Suppressor macrophage (primary cell): ENCODE measurements around the gene ADARB2.
"Not testable (repeated sequence)": the region's sequence is repeated elsewhere in the genome, so short reads cannot be mapped to it uniquely, and the experiment has no call there.

Source experiments
- DNase-seq, 4 experiments: peaks; one replicate each; pipeline ENCODE4 v3.0.0-alpha.2; 2020 to 2022

ADARB2 gene

DNA sequence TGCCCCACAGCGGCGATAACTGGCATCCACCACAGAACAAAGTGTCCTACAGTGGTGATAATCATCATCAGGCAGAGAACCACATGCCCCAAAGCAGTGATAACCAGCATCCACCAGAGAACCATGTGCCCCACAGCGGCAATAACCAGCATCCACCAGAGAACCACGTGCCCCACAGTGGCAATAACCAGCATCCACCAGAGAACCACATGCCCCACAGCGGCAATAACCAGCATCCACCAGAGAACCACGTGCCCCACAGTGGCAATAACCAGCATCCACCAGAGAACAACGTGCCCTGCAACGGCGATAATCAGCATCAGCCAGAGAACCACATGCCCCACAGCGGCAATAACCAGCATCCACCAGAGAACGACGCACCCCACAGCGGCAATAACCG is 396.3 kb downstream of the ADARB2 start:
- DNase-seq: not testable (repeated sequence)

DNA sequence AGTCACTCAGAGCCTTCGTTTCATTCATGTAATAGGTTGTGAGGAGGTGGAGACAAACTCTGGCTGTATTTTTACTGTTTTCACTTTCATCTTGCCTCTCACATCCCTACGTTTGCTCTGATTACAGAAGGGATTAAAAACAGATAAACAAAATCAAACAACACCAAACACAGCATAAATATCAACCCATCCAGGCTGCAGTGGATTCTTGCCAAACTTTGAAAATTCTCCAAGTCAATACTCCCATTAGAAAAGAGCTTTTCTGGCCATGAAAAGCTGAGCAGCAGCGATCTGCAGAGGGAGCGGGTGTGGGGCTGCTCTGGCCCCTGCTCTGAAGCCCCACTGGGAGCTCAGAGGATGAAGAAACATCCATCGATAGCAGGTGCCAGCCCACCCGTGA is 397.9 kb downstream of the ADARB2 start:
- no peak for DNase-seq

DNA sequence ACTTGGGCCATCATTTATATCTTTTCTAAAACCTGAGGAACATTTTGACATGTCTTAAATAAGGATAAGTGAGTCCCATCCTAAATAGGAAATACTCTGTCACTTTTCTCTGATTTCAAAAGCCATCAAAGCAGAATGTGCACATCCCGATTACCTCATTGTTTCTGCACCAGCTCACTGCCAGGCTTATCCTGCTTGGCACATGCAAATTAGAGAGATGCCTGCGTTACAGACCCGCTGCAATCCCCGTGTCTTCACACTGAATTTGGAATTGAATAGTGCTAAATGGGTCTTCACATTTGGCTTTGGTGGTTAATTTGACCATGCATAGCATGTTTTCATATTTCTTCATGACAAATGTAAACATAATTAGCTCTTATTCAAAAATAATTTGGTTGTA is 401.7 kb downstream of the ADARB2 start:
- no peak for DNase-seq

DNA sequence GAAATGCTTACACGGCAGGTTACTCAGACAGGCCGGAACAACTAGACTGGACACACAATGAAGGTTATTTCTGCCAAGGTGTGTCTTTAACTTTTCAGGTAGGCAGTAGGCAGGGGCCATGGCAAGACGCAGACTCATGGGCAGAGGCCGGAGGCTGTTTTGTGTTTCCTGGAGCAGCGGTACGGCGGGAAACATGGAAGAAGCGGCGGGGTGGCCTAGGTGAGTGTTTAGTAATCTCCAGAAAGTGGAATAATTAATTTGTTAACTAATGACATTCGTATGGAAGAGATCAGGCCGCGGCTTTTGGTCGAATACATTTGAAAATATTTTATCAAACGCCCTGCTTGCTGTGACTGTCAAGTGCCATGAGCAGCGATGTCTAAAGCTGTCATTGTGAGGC is 403.3 kb downstream of the ADARB2 start:
- no peak for DNase-seq

DNA sequence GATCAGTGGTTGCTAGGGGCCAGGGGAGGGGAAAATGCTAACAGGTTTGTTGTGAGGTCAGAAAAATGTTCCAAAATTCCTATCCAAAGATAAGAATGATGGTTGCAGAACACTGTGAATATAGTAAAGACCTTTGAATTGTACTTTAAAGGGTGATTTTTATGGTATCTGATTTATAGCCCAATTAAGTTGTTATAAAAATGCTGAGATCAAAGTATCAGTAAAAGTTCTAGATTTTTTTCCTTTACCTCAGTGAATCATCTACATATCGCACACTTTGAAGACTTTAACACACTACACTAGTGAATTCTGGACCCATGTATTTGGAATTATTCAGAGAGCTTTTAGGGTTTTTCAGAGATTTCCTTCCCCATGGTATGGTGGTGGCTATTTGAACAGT is 405.8 kb downstream of the ADARB2 start:
- DNase-seq: no peak

DNA sequence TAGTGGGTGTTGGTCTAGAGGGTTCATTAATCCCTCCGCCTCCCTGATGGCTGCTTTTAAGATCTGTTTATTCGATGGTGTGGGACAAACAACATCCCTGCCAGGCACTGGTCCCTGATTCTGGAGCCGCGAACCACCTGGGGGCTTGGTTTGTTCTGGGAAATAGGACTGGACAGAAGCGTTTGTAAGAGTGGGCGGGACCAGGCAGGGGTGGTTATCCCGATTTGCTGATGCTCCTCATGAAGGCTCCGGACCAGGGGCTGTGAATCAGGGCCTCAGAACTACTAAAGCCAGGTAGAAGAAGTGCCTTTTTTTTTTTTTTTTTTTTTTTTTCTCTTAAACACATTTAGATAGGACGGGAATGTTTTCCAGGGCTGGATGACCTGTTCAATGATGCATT is 407.7 kb downstream of the ADARB2 start:
- DNase-seq: no peak

DNA sequence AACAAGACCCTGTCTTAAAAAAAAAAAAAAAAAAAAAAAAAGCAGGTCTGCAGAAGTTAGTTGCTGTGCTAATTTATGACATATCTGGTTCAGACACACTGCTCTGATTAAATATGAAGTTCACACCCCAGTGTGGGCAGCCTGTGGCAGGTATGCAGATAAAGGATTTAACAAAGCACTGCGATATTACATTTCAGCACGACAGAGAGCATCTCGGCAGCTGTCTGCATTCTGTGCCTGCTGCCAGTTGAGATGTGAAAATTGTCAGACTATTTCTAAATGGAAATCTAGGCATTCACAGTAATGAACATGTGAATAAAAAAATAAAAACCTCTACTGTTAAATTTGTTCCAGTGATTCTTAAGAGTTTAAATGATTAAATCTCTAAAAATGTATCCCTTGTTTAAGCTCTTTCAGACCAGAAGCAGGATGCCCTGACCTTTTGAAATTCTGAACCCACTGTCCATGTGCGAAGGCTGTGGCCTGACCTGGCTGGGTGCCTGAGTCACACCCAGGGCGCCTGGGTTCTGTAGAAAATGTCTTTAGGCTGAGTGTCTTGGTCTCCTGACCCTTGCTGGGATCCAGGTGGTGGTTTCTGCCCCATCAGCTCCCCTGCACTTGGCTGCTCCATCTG is 408.2 kb downstream of the ADARB2 start:
- no peak for DNase-seq

DNA sequence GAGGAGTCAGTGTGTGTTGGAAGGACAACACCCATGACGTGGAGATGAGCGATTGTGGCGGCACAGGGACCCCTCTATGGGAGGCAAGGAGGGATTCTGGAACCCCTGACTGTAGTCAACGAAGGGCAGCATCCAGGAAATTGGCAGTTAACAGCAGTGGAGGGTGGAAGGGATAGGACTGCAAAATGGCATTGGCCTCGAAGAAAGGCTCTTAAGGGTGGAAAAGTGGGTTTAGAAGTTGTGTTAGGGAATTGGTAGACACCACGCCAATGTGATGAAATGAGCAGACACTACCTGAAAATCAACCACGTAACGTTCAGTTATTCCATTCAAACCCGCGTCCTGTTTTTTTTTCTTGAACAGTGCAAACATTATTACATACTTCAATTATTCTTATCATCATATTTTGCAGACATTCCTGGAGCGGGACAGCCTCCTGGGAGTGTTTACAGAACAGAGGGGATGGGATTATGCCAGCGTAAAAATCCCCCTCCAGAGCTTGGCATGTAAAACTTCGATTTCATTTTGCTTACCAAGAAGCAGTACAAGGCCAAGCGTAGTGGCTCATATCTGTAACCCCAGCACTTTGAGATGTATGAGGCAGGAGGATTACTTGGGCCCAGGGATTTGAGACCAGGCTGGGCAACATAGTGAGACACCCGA is 409.0 kb downstream of the ADARB2 start:
- DNase-seq: no peak

DNA sequence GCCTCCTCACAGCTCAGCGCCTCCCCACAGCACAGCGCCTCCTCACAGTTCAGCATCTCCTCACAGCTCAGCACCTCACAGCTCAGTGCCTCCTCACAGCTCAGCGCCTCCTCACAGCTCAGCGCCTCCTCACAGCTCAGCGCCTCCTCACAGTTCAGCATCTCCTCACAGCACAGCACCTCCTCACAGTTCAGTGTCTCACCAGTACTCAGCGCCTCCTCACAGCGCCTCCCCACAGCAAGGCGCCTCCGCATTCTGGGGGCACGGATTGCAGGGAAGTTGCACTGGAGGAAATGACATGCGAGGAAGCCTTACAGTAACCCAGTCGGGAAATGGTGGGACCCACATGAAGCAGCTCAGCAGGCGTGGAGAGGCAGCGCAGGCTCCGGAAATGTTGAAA is 409.6 kb downstream of the ADARB2 start:
- no peak for DNase-seq

DNA sequence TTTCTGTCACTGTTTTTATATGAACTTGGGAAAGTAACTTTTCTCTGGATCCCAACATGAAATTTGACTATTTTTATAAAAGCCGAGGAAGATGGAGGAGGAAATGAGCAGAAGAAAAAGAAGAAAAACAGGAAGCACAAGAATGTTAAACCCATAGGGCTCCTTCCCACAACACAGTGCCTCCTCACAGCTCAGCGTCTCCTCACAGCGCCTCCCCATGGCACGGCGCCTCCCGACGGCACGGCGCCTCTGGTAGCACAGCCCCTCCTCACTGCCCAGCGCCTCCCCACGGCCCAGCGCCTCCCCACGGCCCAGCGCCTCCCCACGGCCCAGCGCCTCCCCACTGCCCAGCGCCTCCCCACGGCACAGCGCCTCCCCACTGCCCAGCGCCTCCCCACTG is 410.8 kb downstream of the ADARB2 start:
- not testable (repeated sequence) for DNase-seq

DNA sequence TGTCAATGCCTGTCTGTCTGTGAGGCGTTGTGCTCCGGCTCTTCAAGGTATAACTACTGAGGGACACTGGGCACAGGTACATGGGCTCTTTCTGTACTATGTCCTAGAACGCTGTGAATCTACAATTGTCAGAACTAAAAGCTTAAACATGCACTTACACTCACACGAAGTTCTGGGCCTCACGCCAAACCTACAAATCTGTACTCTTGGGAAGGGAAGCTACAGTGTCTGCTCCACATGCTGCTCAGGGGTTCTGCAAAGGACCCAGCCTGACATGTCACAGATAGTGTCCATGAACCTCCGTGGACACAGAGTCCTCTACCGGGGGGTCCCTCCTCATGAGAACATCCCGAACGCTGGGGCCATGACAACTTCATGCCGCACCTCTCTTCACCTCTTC is 412.4 kb downstream of the ADARB2 start:
- no peak for DNase-seq

DNA sequence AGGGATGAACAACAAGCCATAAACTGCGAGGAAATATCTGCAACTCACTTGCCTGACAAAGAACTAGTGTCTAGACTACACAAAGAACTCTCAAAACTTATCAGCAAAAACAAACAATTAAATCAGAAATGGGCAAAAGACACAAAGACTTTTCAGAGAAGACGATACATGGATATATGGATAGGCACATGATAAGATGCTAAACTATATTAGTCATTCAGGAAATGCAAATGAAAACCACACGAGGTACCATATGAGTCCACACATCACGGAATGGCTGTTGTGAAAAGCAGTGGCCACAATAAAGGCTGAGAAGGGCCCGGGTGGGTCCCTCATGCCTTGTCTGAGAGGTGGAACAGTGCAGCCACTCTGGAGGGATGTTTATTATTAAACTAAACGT is 413.4 kb downstream of the ADARB2 start:
- no peak for DNase-seq

DNA sequence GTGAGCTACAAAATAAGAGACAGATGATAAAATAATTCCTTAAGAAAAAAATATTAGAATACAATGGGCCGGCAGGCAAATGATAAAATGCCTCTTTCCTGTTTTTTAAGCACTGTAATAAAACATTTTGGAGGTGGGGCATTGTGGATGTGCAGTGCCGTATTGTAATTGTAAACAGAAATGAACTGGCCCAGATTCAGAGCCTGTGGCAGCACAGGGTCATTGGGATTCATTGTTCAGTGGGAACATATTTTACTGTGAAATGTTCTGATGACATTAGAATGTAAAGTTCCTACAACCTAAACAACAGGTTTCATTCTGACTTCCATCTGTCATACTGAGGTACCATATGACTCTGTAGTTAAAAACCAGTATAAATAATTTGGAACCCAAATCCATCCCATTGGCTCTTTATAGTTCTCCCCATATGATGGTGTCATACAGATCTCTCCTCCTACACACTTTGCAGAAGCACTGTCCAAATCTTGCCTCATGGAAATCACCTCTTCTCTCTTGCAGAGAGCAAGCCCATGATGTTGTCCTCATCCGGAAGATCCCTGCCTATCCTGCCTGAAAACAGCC is 416.5 kb downstream of the ADARB2 start:
- DNase-seq: no peak

DNA sequence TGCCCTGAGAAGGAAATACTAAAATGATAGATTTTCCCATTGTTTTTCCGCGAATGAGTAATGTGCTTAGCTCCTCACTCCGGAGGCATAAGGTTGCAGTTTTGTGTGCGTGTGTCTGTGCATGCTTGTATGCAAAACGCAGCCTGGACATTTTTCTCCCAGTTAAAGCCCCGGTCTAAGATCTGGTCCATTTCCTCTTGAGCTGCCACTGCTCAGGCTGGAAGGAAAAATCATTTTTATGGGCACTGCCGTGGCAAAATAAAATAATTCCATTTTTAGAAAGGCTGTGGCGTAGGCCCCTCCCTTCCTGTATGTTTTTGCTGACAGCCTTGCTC is 420.5 kb downstream of the ADARB2 start:
- no peak for DNase-seq

DNA sequence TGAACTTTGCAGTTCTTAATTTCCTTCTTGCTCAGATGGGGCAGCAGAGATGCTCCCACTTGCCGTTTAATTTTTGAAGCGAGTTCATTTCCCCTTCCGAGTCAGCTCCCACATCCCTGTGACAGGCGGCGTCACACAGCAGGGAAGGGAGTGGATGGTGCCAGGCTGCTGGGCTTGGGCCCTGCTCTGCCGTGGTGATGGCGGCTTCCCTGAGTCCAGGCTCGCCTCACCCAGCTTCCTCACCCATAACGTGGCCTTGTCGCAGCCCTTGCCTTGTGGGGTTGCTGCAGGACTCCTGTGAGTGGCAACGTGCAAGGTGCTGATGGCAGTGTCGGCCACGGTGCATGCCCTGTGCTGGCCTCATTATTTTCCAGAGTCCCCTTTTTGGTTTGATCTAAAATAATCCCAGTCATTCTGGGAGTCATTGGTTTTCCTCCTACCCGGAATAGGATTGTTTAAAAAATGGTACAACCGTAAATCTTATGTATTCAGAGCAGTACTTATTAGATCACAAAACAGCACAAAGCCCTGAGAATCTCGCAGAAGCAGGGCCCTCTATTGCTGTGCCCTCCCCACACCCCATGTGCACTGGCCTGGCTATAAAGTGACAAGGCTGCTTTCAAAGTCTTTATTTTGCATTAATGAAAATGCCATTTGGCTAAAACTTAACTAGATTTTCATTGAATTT is 421.1 kb downstream of the ADARB2 start:
- no peak for DNase-seq

DNA sequence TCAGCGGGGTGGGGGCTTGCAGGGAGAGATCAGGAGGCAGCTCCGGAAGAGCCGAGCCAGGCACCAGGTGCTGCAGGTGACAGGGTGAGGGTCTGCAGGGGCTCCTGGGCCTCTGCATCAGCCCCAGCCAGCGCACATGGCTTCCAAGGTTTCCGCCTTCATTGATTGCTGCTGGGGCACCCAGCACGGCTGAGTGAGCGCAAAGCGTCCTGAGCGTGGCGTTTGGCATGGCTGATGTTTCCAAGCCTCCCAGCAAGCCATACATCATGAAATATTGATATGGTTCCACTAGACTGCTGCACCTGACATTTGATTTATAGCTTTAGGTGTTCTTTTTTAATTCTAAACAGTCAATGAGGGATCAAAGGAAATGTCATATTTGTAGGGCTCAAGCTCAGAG is 422.1 kb downstream of the ADARB2 start:
- DNase-seq: no peak

DNA sequence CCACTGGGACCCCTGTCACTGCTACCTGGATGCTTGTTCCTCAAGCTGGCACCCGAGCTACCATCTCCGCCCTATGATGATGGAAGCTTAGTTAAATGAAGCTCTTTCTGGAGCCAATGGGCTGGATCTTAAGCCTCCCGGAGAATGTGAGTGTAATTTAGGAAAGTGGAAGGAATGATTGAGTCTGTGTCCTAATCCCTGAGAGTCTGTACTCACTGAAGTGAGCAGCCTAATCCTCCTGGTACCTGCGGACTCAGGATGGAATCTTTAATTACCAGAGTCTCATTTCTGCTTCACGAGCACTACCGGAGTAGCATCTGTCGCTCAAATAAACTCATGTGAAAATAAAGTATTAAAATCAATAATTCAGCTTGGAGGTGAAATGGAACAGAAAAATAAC is 425.6 kb downstream of the ADARB2 start:
- no peak for DNase-seq

DNA sequence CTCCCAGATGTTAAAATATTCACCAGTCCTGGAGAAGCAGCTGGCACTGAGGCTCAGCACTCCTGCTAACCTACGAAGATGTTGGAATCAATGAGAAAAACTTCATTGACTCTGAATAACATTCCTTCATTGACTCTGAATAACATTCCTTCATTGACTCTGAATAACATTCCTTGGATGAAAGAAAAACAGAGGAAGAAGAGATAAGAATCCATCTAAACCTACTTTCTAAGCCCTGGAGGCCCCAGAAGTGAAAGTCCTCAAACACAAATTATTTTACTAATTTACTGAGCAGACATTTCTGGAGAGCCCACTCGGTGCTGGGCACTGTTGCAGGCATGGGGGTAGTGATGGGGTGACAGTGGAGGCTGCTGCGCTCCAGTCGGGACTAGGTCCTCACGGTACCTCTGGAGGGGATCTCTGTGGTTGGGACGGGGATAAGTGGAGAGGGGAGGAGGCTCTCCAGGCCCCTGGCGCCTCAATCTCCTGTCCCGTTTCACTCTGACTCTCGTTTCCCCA is 427.0 kb downstream of the ADARB2 start:
- no peak for DNase-seq

DNA sequence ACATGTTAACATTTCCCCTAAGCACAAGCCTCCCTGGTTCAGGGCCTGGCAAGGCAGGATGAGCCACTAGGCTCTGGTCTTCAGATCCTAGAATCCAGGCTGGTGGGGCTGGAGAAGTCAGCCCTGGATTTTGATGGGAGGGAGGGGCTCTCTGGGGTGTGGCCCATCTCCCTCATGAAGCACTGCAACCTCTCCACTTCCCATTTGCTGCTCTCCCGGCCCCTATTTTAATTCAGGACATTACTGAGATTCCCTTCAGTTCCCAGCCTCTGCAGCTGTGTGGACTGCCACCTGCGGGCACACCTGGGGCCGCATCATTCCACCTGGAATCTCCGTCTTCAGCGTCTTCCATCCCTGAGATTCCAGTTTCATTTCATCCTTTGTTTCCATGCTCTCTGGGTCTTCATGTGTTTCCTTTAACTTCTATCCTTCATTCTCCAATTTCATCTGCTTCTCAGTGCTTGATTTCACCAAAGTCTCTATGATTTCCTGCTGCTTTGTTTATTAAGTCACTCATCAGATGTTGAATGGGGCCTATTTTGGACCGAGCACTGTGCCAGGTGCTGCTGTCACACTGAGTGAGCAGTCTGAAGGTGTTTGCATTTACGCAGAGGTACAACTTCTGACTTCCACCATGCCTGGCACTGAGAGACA is 427.6 kb downstream of the ADARB2 start:
- DNase-seq: no peak

DNA sequence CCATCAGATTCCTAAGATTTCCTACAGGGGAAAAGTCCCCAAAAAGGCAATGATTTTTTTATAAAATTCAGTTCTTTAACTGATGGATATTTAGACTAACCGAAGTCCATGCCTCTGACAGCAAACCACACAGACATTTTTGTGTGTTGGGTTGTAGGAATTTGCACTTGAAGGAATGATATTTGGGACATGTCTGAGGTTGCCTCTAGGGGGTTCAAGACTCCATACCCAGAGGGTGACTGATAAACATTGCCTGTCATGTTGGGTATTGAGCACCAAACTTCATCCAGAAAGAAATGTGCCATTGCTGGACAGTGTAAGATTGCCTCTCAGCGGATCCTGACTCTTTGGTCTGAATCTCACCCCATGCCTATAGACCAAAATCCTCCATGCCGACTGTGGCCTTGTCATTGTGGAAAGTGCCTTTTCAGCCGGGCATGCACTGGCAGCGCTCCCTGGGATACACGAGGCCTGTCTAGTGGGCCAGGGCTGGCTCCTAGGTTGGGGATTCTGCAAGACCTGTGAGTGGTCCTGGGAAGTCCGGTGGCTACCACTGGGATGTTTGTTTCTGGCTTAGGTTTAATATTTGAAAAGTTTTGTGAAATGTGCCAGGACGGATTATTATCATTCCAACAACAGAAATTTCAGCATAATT is 428.2 kb downstream of the ADARB2 start:
- DNase-seq: no peak

DNA sequence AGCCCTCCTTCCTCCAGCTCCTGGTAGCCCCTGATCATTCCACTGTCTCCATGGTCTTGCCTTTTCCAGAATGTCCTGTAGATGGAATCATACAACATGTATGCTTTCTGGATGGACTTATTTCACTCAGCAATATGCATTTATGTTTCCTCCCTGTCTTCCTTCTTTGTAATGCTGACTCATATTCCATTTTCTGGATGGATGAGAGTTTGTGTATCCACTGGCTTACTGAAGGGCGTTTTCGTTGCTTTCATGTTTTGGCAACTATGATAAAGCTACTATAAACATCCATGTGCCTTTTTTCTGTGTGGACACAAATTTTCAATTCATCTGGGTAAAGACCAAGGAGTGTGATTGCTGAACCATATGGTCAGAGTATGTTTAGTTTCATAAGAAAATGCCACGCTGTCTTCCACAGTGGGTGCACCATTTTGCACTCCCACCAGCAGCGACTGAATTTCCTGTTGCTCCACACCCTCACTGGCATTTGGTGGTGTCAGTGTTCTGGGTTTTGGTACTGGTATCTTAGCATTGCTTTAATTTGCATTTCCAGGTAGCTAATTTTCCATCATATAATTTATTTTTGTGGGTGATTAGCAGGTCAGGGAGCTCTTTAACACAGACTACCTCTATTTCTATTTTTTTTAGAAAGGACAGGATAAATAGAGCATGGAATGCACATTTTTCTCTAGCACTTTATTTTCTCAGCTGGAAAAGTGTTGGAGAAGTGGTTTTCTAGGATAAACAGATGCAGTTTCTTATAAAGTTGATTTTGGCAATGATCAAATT is 429.0 kb downstream of the ADARB2 start:
- no peak for DNase-seq

DNA sequence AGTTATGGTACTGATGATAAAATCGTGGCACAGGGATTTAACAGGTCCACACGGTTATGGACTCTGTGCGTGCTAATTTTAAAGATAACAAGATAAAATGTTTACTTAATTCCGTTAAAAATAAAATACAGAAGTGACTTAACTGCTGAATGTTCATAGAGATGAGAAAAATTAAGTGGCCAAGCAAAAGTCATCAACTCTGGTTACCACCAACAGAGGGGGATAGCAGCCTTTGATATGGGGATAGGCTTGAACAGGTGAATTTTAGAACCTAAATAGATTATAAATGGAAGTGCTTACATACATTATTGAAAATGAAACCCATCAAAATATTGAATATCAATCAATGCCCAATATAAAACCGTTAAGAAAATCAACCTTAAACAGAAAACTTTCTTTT is 436.2 kb downstream of the ADARB2 start:
- DNase-seq: no peak
